GM21576 (cell line): Measurements from ENCODE around the gene OR9G4.

Experiments
- ATAC-seq: cut with Tn5 transposase; IDR thresholded peaks from one replicate; pipeline ENCODE4 v1.9.1; 2021; ENCODE audit warnings: mild to moderate bottlenecking, moderate library complexity; ENCODE audit not compliant: unreplicated experiment

The OR9G4 gene

GRCh38 chr11:56748597-56748996, at the start of gene OR9G4:
Gene OR9G4, minus strand, starts transcription at chr11:56748697. Its CDS starts 4,931 bp downstream, at chr11:56743766.
- no peak for ATAC-seq

GRCh38 chr11:56783448-56784041, 35.0 kb upstream of the OR9G4 start:
- ATAC-seq: no peak

GRCh38 chr11:56782167-56782847, 33.8 kb upstream of the OR9G4 start:
- ATAC-seq: peak; percentile 80

GRCh38 chr11:56776809-56777208, 28.3 kb upstream of the OR9G4 start:
- ATAC-seq: no peak

- no peak for ATAC-seq
These were observed 16.5 kb upstream of the OR9G4 start for GRCh38 chr11:56764976-56765375.

- no peak for ATAC-seq
These were observed 3.0 kb upstream of the OR9G4 start for GRCh38 chr11:56751480-56751879.

GRCh38 chr11:56750190-56750589, 1.7 kb upstream of the OR9G4 start:
- ATAC-seq: no peak

- ATAC-seq: no peak
These were observed 7.6 kb downstream of the OR9G4 start for GRCh38 chr11:56740886-56741285.

- no peak for ATAC-seq
These were observed 8.4 kb downstream of the OR9G4 start for GRCh38 chr11:56740107-56740506.

- ATAC-seq: no peak
These were observed 28.0 kb downstream of the OR9G4 start for GRCh38 chr11:56720513-56720912.

GRCh38 chr11:56716379-56716854, 32.1 kb downstream of the OR9G4 start:
- no peak for ATAC-seq

GRCh38 chr11:56714206-56714605, 34.3 kb downstream of the OR9G4 start:
- no peak for ATAC-seq

GRCh38 chr11:56706486-56706885, 42.0 kb downstream of the OR9G4 start:
- ATAC-seq: no peak

- ATAC-seq: no peak
These were observed 42.6 kb downstream of the OR9G4 start for GRCh38 chr11:56705784-56706396.

GRCh38 chr11:56700914-56701485, 47.5 kb downstream of the OR9G4 start:
- ATAC-seq: no peak

- ATAC-seq: no peak
These were observed 48.1 kb downstream of the OR9G4 start for GRCh38 chr11:56700242-56700913.

GRCh38 chr11:56698795-56699194, 49.7 kb downstream of the OR9G4 start, which contains the start of gene OR9G1:
Gene OR9G1, plus strand, starts transcription at chr11:56699095. Its CDS starts 1,293 bp downstream, at chr11:56700388.
- ATAC-seq: no peak

GRCh38 chr11:56693428-56693827, 55.1 kb downstream of the OR9G4 start:
- ATAC-seq: no peak
